IMR-90 (cell line): ENCODE data around the gene SAMD1. TPM values are rescaled to one million over a fixed set of nuclear protein-coding genes. Genes with fewer than 3 reads are reported as not detected.

Experiments
- ATAC-seq: fragments of 200-7000 bp; cut with Tn5 transposase; 2 replicates; pipeline ENCODE4 v1.9.1; 2020; ENCODE audit warnings: low read depth, mild to moderate bottlenecking, moderate library complexity
- BruUV-seq: library from RNA; stranded (reverse); fragments of 400-500 nt; replicated peaks from 2 replicates; lab custom pipeline; 2021; lab: Mats Ljungman, UMichigan
- CTCF ChIA-PET: fragments of 300-600 bp; formaldehyde crosslinking; extraction: SDS; loops from one replicate; lab custom pipeline; 2021; ENCODE audit warnings: antibody characterized with exemption; lab: Yijun Ruan, JAX
- POLR2A ChIA-PET: fragments of 300-600 bp; sonication (Branson Sonifier 250); formaldehyde crosslinking; loops from one replicate; lab custom pipeline; 2022; ENCODE audit warnings: antibody characterized with exemption; ENCODE audit not compliant: unreplicated experiment; lab: Charles Lee
- DNase-seq: peaks from one replicate; pipeline ENCODE4 v3.0.0; 2013
- H2AFZ ChIP-seq: replicated peaks from 2 replicates; pipeline ENCODE3; 2013; ENCODE audit warnings: low read length, mild to moderate bottlenecking; ENCODE audit not compliant: poor library complexity
- H2AK5ac ChIP-seq: 2 replicates; pipeline ENCODE4 v1.6.1; 2013; ENCODE audit warnings: low read depth, low read length, inconsistent platforms
- H2AK9ac ChIP-seq: replicated peaks from 2 replicates; pipeline ENCODE3; 2013; ENCODE audit warnings: mild to moderate bottlenecking, low read depth, low read length, moderate library complexity; ENCODE audit not compliant: poor library complexity
- H2BK120ac ChIP-seq: 2 replicates; pipeline ENCODE4 v1.6.1; 2013; ENCODE audit warnings: low read depth, low read length, inconsistent platforms
- H2BK15ac ChIP-seq: 3 replicates; pipeline ENCODE4 v1.6.1; 2013; ENCODE audit warnings: low read depth, low read length, inconsistent platforms
- H2BK20ac ChIP-seq: 2 replicates; pipeline ENCODE4 v1.6.1; 2013; ENCODE audit warnings: low read depth, mild to moderate bottlenecking, inconsistent platforms, low read length, moderate library complexity
- H2BK5ac ChIP-seq: 2 replicates; pipeline ENCODE4 v1.6.1; 2013; ENCODE audit warnings: mild to moderate bottlenecking, low read depth, low read length, inconsistent platforms; ENCODE audit not compliant: poor library complexity, severe bottlenecking
- H3K14ac ChIP-seq: replicated peaks from 2 replicates; pipeline ENCODE4 v1.6.1; 2013; ENCODE audit warnings: low read depth, low read length, inconsistent platforms
- H3K18ac ChIP-seq: 2 replicates; pipeline ENCODE4 v1.6.1; 2013; ENCODE audit warnings: low read depth, low read length, control low read depth
- H3K23ac ChIP-seq: 2 replicates; pipeline ENCODE4 v1.6.1; 2013; ENCODE audit warnings: low read depth, low read length, inconsistent platforms
- H3K27ac ChIP-seq: 2 replicates; pipeline ENCODE4 v1.5.1; 2013; ENCODE audit warnings: mild to moderate bottlenecking, control low read depth, low read length; ENCODE audit not compliant: insufficient read depth
- H3K27me3 ChIP-seq: 2 replicates; pipeline ENCODE4 v1.6.1; 2013; ENCODE audit warnings: low read length; ENCODE audit not compliant: control insufficient read depth, insufficient read depth
- H3K36me3 ChIP-seq: 2 replicates; pipeline ENCODE4 v1.6.1; 2013; ENCODE audit warnings: low read length, mixed read lengths; ENCODE audit not compliant: control insufficient read depth, insufficient read depth
- H3K4ac ChIP-seq: 2 replicates; pipeline ENCODE4 v1.6.1; 2013; ENCODE audit warnings: low read depth, low read length, inconsistent platforms
- H3K4me1 ChIP-seq: 2 replicates; pipeline ENCODE4 v1.6.1; 2013; ENCODE audit warnings: low read length, mixed read lengths; ENCODE audit not compliant: control insufficient read depth, insufficient read depth
- H3K4me2 ChIP-seq: 2 replicates; pipeline ENCODE4 v1.6.1; 2013; ENCODE audit warnings: low read depth, mild to moderate bottlenecking, control low read depth, low read length, moderate library complexity
- H3K4me3 ChIP-seq: 2 replicates; pipeline ENCODE4 v1.5.1; 2013; ENCODE audit warnings: low read depth, mild to moderate bottlenecking, control low read depth, low read length, moderate library complexity; ENCODE audit not compliant: insufficient read depth
- H3K56ac ChIP-seq: 2 replicates; pipeline ENCODE4 v1.6.1; 2013; ENCODE audit warnings: low read length, inconsistent platforms; ENCODE audit not compliant: insufficient read depth; ENCODE audit errors: extremely low read depth
- H3K79me1 ChIP-seq, 2 experiments: 2 replicates each; pipeline ENCODE4 v1.6.1; 2013; ENCODE audit warnings: low read length in 2 of 2, inconsistent platforms in 1 of 2, low read depth in 1 of 2
- H3K9ac ChIP-seq: 2 replicates; pipeline ENCODE4 v1.6.1; 2013; ENCODE audit warnings: low read depth, low read length, control low read depth
- H3K9me1 ChIP-seq: 2 replicates; pipeline ENCODE4 v1.6.1; 2013; ENCODE audit warnings: low read length, inconsistent platforms; ENCODE audit not compliant: insufficient read depth
- H3K9me3 ChIP-seq: 2 replicates; pipeline ENCODE4 v1.6.1; 2013; ENCODE audit warnings: low read length; ENCODE audit not compliant: control insufficient read depth, insufficient read depth
- H4K20me1 ChIP-seq: 2 replicates; pipeline ENCODE4 v1.6.1; 2013; ENCODE audit warnings: low read length, inconsistent platforms; ENCODE audit not compliant: insufficient read depth
- H4K5ac ChIP-seq: 2 replicates; pipeline ENCODE4 v1.6.1; 2013; ENCODE audit warnings: mild to moderate bottlenecking, low read depth, low read length, control low read depth
- H4K8ac ChIP-seq, 2 experiments: 2 replicates each; pipeline ENCODE4 v1.6.1; 2013; ENCODE audit warnings: low read depth in 2 of 2, low read length in 2 of 2, control low read depth in 1 of 2, inconsistent platforms in 1 of 2
- H4K91ac ChIP-seq: 2 replicates; pipeline ENCODE4 v1.6.1; 2013; ENCODE audit warnings: low read depth, low read length, inconsistent platforms; ENCODE audit not compliant: insufficient read depth
- BHLHE40 ChIP-seq: fragments of 150-350 bp; IDR thresholded peaks from 2 replicates; pipeline ENCODE4 v1.6.1; 2016; ENCODE audit warnings: mild to moderate bottlenecking, low read depth, low read length
- CEBPB ChIP-seq: IDR thresholded peaks from 2 replicates; pipeline ENCODE4 v1.6.1; 2012; ENCODE audit warnings: low read depth, low read length, improper control_type of control experiment
- CHD1 ChIP-seq: IDR thresholded peaks from 2 replicates; pipeline ENCODE4 v1.6.1; 2012; ENCODE audit warnings: low read depth, low read length, improper control_type of control experiment
- CTCF ChIP-seq: conservative IDR thresholded peaks from 2 replicates; pipeline ENCODE4 v1.5.1; 2012; ENCODE audit warnings: mild to moderate bottlenecking, low read depth, low read length, improper control_type of control experiment
- ELK1 ChIP-seq: fragments of 150-350 bp; IDR thresholded peaks from 2 replicates; pipeline ENCODE4 v1.6.1; 2016; ENCODE audit warnings: low read depth, mild to moderate bottlenecking, low read length, moderate library complexity, borderline replicate concordance
- FOS ChIP-seq: fragments of 150-350 bp; IDR thresholded peaks from 2 replicates; pipeline ENCODE4 v1.6.1; 2016; ENCODE audit warnings: low read depth, low read length
- MAFK ChIP-seq: IDR thresholded peaks from 2 replicates; pipeline ENCODE4 v1.6.1; 2012; ENCODE audit warnings: low read depth, low read length, improper control_type of control experiment
- MAZ ChIP-seq: IDR thresholded peaks from 2 replicates; pipeline ENCODE4 v1.6.1; 2012; ENCODE audit warnings: low read depth, mild to moderate bottlenecking, low read length, improper control_type of control experiment, moderate library complexity, borderline replicate concordance
- MXI1 ChIP-seq: IDR thresholded peaks from 2 replicates; pipeline ENCODE4 v1.6.1; 2012; ENCODE audit warnings: low read depth, mild to moderate bottlenecking, low read length, moderate library complexity, borderline replicate concordance
- NFE2L2 ChIP-seq: fragments of 150-350 bp; IDR thresholded peaks from 2 replicates; pipeline ENCODE4 v1.6.1; 2016; ENCODE audit warnings: low read depth, mild to moderate bottlenecking, low read length
- POLR2A ChIP-seq: IDR thresholded peaks from 2 replicates; pipeline ENCODE4 v1.6.1; 2012; ENCODE audit warnings: mild to moderate bottlenecking, low read depth, low read length
- RAD21 ChIP-seq: IDR thresholded peaks from 2 replicates; pipeline ENCODE4 v1.6.1; 2012; ENCODE audit warnings: low read length, improper control_type of control experiment
- RCOR1 ChIP-seq: IDR thresholded peaks from 2 replicates; pipeline ENCODE4 v1.6.1; 2012; ENCODE audit warnings: mild to moderate bottlenecking, low read length, improper control_type of control experiment; ENCODE audit not compliant: insufficient replicate concordance
- RFX5 ChIP-seq: IDR thresholded peaks from 2 replicates; pipeline ENCODE4 v1.8.0; 2012; ENCODE audit warnings: low read depth, mild to moderate bottlenecking, low read length, moderate library complexity
- SMC3 ChIP-seq: fragments of 150-350 bp; IDR thresholded peaks from 2 replicates; pipeline ENCODE4 v1.6.1; 2016; ENCODE audit warnings: low read depth, mild to moderate bottlenecking, antibody characterized with exemption, low read length, moderate library complexity
- USF2 ChIP-seq: fragments of 150-350 bp; IDR thresholded peaks from 2 replicates; pipeline ENCODE4 v1.6.1; 2017; ENCODE audit warnings: mild to moderate bottlenecking, antibody characterized with exemption, low read length, low read depth
- WGBS, 2 experiments: methylation state at CpG; one replicate each; pipeline versions ENCODE4 v1.1.5 to v1.1.7; 2013; ENCODE audit warnings: missing lambda C conversion rate in 2 of 2; ENCODE audit not compliant: insufficient read length in 1 of 2; ENCODE audit errors: extremely low coverage in 2 of 2; 5-methylcytosine and 5-hydroxymethylcytosine counted together
- dilution Hi-C: fragments of 300-500 bp; cut with HindIII; formaldehyde crosslinking; loops from one replicate; pipeline ENCODE4 v1.14.3; 2018; ENCODE audit warnings: low sequenced_read_pairs; ENCODE audit not compliant: unreplicated experiment
- in situ Hi-C: fragments of 300-500 bp; cut with MboI; formaldehyde crosslinking; loops from 3 replicates; pipeline ENCODE4 v1.14.3; 2019; ENCODE audit warnings: low sequenced_read_pairs, inconsistent platforms, mixed read lengths
- intact Hi-C: fragments of 100-400 bp; cut with micrococcal nuclease; formaldehyde crosslinking; loops from 2 replicates; pipeline ENCODE4 v1.10.0; 2022
- polyA plus RNA-seq, 3 experiments: library from polyadenylated mRNA; depleted of rRNA; stranded (reverse); fragments of >200 nt; gene quantifications; 2 replicates each; pipeline ENCODE4 v1.2.3, GENCODE V29; 2012; ENCODE audit warnings: low replicate concordance in 1 of 3
- total RNA-seq: library from RNA; depleted of rRNA; stranded (reverse); fragments of >200 nt; gene quantifications from 2 replicates; pipeline ENCODE4 v1.2.3, GENCODE V29; 2012

SAMD1 gene
- total and polyA plus RNA-seq, 2 of the 4 experiments (the other 2 are of a cell fraction): 6.5 to 14.1 TPM

- no peaks in the 10 kb centered on the region for H3K27me3 ChIP-seq
- H3K4ac ChIP-seq: no peak overlapping the region
- ATAC-seq: no peak
- H2BK120ac ChIP-seq: no peak overlapping the region
- no peak overlapping the region for H2BK20ac ChIP-seq
- no peak overlapping the region for H2AK5ac ChIP-seq
- H3K9me3 ChIP-seq: peaks cover 8% of the 10 kb centered on the region
- no peak overlapping the region for H3K9ac ChIP-seq
- H4K5ac ChIP-seq: no peak overlapping the region
- TF ChIP-seq MAZ (no peak), NFE2L2 (no peak), MAFK (no peak), CTCF (no peak), RAD21 (no peak), MXI1 (no peak), CHD1 (no peak), CEBPB (no peak), FOS (no peak), RCOR1 (no peak), POLR2A (no peak), RFX5 (no peak), USF2 (no peak), BHLHE40 (no peak), SMC3 (no peak), ELK1 (no peak)
- H4K8ac ChIP-seq: no peak overlapping the region
- H3K14ac ChIP-seq: no peak overlapping the region
- H3K27ac ChIP-seq: no peak overlapping the region
- no peak overlapping the region for H3K56ac ChIP-seq
- DNase-seq: no peak
- H3K9me1 ChIP-seq: peaks cover 3% of the 10 kb centered on the region; the same call in 1 of the 2 replicates
- no peak overlapping the region for H3K18ac ChIP-seq
- in situ Hi-C loops (loop anchor here (25.0 kb wide), 1 partner anchor 333 kb away; the partner anchor contains the start of genes C19orf53 and MRI1), dilution Hi-C loops (no loop called here), intact Hi-C loops (no loop called here)
- BruUV-seq: no TSS peak
- H2AFZ ChIP-seq: no peak overlapping the region
- 100% methylated on average over 2 of the region's 7 CpGs; no CpG with 5 or more reads in 1 of the 2 experiments for WGBS, 2 experiments
- no peak overlapping the region for H3K4me3 ChIP-seq
- no peak overlapping the region for H3K4me2 ChIP-seq
- POLR2A ChIA-PET: no interaction called here
- H2BK5ac ChIP-seq: no peak overlapping the region
- no peaks in the 10 kb centered on the region; a peak in 1 of 4 replicates for H3K79me1 ChIP-seq
- no peak overlapping the region for H3K23ac ChIP-seq
- peaks cover 19% of the 10 kb centered on the region for H3K36me3 ChIP-seq
- no peak overlapping the region for H4K91ac ChIP-seq
- no peaks in the 10 kb centered on the region for H3K4me1 ChIP-seq
- H4K20me1 ChIP-seq: no peaks in the 10 kb centered on the region
- no peak overlapping the region for H2AK9ac ChIP-seq
- H2BK15ac ChIP-seq: no peak overlapping the region
- CTCF ChIA-PET: interaction anchor here (0.7 to 1.1 kb wide), 2 partner anchors 35 to 42 kb away, joined by 3 to 4 read pairs; partner anchors contain the start of gene ASF1B
Observed at GRCh38 chr19:14094854-14095253, 4.3 kb upstream of the SAMD1 start.
